Measurements from ENCODE around the gene ELK4. TPM values are rescaled to one million over a fixed set of nuclear protein-coding genes. Genes with fewer than 3 reads are reported as not detected.

Gene ELK4
- total RNA-seq, 2 donors from 2014 or later, result 20.2 to 34.4 TPM

DNA sequence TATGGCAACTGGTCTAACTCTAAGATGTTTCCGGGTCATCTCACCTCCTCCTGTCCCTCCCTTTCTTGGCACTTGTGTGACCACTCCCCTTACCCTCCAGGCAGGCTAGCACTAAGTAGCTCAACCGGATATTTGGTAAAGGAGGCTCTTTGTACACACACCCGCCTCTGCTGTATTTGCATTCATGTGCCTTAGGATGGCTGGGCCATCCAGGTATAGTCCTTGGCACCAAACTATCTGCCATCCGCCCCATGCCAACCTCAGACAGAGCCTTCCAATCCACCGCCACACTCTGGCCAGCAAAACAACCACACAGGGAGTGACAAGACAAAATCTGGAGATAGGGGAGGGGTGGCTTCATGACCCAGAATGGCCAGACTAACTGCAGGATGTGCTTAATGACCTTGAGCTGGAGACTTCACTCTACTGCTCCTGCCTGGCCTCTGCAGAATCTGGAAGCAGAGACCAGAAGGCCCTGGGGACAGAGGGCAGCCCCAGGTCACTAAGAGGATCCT, 67.8 kb downstream of the ELK4 start:
- H3K36me3 ChIP-seq, result no peaks in the 10 kb centered on the region
- peaks cover 12% of the 10 kb centered on the region for H3K9me3 ChIP-seq
- peaks cover 0 to 3% of the 10 kb centered on the region in 2 donors for H3K4me1 ChIP-seq (ENCODE audit: control insufficient read depth in 1 of 2, low read depth in 2 of 2)
- H3K27ac ChIP-seq, result no peak overlapping the region
- H3K4me3 ChIP-seq, result no peak overlapping the region
- no peak for DNase-seq (ENCODE audit: low spot score)
- ATAC-seq (ENCODE audit: insufficient number of reproducible peaks, low FRiP score, low read depth), result no peak
- TF ChIP-seq, protein P1, sequence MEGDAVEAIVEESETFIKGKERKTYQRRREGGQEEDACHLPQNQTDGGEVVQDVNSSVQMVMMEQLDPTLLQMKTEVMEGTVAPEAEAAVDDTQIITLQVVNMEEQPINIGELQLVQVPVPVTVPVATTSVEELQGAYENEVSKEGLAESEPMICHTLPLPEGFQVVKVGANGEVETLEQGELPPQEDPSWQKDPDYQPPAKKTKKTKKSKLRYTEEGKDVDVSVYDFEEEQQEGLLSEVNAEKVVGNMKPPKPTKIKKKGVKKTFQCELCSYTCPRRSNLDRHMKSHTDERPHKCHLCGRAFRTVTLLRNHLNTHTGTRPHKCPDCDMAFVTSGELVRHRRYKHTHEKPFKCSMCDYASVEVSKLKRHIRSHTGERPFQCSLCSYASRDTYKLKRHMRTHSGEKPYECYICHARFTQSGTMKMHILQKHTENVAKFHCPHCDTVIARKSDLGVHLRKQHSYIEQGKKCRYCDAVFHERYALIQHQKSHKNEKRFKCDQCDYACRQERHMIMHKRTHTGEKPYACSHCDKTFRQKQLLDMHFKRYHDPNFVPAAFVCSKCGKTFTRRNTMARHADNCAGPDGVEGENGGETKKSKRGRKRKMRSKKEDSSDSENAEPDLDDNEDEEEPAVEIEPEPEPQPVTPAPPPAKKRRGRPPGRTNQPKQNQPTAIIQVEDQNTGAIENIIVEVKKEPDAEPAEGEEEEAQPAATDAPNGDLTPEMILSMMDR (IDR thresholded peaks at IDR 0.05), result no peak
- H3K27me3 ChIP-seq (replicated peaks; ENCODE audit: insufficient read depth), result peaks cover 9% of the 10 kb centered on the region

DNA sequence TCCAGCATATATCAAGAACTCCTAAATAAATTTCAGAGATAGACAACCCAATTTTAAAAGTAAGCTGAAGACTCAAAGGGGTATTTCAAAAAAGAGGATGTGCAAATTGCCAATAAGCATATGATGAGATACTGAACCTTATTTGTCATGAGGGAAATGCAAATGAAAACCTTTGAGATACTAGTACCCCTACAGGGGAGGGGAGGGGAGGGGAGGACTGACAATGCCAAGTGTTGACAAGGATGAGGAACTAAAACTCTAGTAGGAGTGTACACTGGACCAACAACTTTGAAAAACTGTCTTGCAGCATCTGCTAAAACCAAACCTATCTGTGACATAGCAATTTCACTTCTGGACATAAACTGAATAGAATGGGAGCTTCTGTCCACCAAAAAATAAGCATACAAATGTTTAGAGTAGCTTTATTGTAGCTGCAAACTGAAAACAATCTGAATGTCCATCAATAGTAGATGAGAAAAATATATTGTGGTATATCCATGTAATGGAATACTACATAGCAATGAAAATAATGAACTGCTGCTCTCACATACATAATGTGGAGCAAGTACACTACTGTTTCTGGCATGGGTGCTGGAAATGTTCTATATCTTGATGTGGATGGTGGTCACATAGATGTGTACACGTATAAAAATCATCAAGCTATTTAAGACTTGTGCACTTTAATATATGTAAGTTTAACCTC, 70.2 kb downstream of the ELK4 start:
- Histone ChIP-seq H3K36me3 (no peaks in the 10 kb centered on the region), H3K27me3 (replicated peaks; ENCODE audit: insufficient read depth) (no peaks in the 10 kb centered on the region), H3K4me3 (no peak overlapping the region), H3K27ac (no peak overlapping the region), H3K9me3 (peaks cover 12% of the 10 kb centered on the region), H3K4me1 (ENCODE audit: control insufficient read depth in 1 of 2, low read depth in 2 of 2) (no peaks in the 10 kb centered on the region)
- ATAC-seq (ENCODE audit: insufficient number of reproducible peaks, low FRiP score, low read depth) (no peak), DNase-seq (ENCODE audit: low spot score) (no peak)
- TF ChIP-seq, protein P1 (IDR thresholded peaks at IDR 0.05), result no peak

Other genes with a start within 250 kb of the ELK4 start
- gene LEMD1, start 210.0 kb downstream of the ELK4 start, total RNA-seq, result not detected
- gene BLACAT1, start 176.0 kb downstream of the ELK4 start, total RNA-seq, result not detected
- gene CDK18, start 127.3 kb downstream of the ELK4 start, total RNA-seq, result 10 to 100 TPM; 18.6 to 35.2 TPM
- 1 to 10 TPM; 5.3 to 8.3 TPM for gene SLC45A3, start 48.5 kb upstream of the ELK4 start, total RNA-seq
- gene NUCKS1, start 118.2 kb upstream of the ELK4 start, total RNA-seq, result 100 to 1,000 TPM in 1 of 2 donors, 10 to 100 TPM in 1; 80.6 to 116 TPM
- gene RAB29, start 143.5 kb upstream of the ELK4 start, total RNA-seq, result 10 to 100 TPM; 23.5 to 47.2 TPM
- gene SLC41A1, start 181.2 kb upstream of the ELK4 start, total RNA-seq, result 10 to 100 TPM; 26.7 to 64.1 TPM
- gene PM20D1, start 218.1 kb upstream of the ELK4 start, total RNA-seq, result under 1 TPM in 1 of 2 donors, not detected in 1; 0.14 TPM